NCI-H2171 (cell line): Measurements from ENCODE around the gene RABL6.
"Not testable (repeated sequence)": the region's sequence is repeated elsewhere in the genome, so short reads cannot be mapped to it uniquely, and the experiment has no call there.

Experiments
- DNase-seq: peaks from one replicate; lab custom pipeline; 2025; lab: John Stamatoyannopoulos, UW

Gene RABL6

GRCh38 chr9:136821826-136822544 is 14.2 kb downstream of the RABL6 start:
- DNase-seq, result no peak

GRCh38 chr9:136823136-136824046 is 15.6 kb downstream of the RABL6 start:
- no peak for DNase-seq

- DNase-seq, result no peak
These were observed 16.9 kb downstream of the RABL6 start for GRCh38 chr9:136824496-136825225.

- DNase-seq, result no peak
These were observed 17.8 kb downstream of the RABL6 start for GRCh38 chr9:136825295-136826187.

- no peak for DNase-seq
These were observed 18.4 kb downstream of the RABL6 start for GRCh38 chr9:136826188-136826541.

- no peak for DNase-seq
These were observed 19.2 kb downstream of the RABL6 start for GRCh38 chr9:136826703-136827582.

- no peak for DNase-seq
These were observed 20.2 kb downstream of the RABL6 start for GRCh38 chr9:136827794-136828473.

- DNase-seq, result no peak
These were observed 20.9 kb downstream of the RABL6 start for GRCh38 chr9:136828474-136829140.

GRCh38 chr9:136829412-136829811 is 21.7 kb downstream of the RABL6 start:
- no peak for DNase-seq

- no peak for DNase-seq
These were observed 22.5 kb downstream of the RABL6 start for GRCh38 chr9:136829981-136830885.

- DNase-seq, result no peak
These were observed 23.4 kb downstream of the RABL6 start for GRCh38 chr9:136831002-136831719.

- DNase-seq, result no peak
These were observed 24.0 kb downstream of the RABL6 start for GRCh38 chr9:136831720-136832104.

- no peak for DNase-seq
These were observed 24.8 kb downstream of the RABL6 start for GRCh38 chr9:136832581-136832980.

- not testable (repeated sequence) for DNase-seq
These were observed 25.8 kb downstream of the RABL6 start for GRCh38 chr9:136833381-136834048.

GRCh38 chr9:136835162-136835931 is 27.6 kb downstream of the RABL6 start:
- no peak for DNase-seq
